Measurements from ENCODE around the gene HGS. TPM values are rescaled to one million over a fixed set of nuclear protein-coding genes. Genes with fewer than 3 reads are reported as not detected.

Gene HGS
- total and polyA plus RNA-seq, 2 of the 8 experiments (the other 6 are each of a cell fraction or from before 2014, with no cell fraction given): 80.8 to 99.7 TPM

GRCh38 chr17:81665205-81666091 lies 18.4 kb upstream of the HGS start:
- Histone ChIP-seq H3K27me3 (replicated peaks in 1 of 4; ENCODE audit: control insufficient read depth in 3 of 4, extremely low read depth in 1 of 4, insufficient read depth in 3 of 4, low read length in 3 of 4) (no peaks in the 10 kb centered on the region), H3K79me2 (ENCODE audit: control insufficient read depth in 1 of 2, insufficient read depth in 2 of 2, low read length in 2 of 2) (peaks cover 0 to 24% of the 10 kb centered on the region in 2 experiments; a peak in 2 of 4 replicates), H3K4ac (replicated peaks; ENCODE audit: insufficient read length, low read depth, low read length) (peak overlapping the region; percentile 63), H3K9ac (replicated peaks in 1 of 4; ENCODE audit: extremely low read depth in 1 of 4, low read depth in 3 of 4, low read length in 3 of 4) (peak overlapping the region in 3 of 4 experiments; percentile 42 to 86 (median 85); a peak in 6 of 7 replicates), H4K5ac (ENCODE audit: insufficient read length, low read depth, low read length) (peak overlapping the region; percentile 38), H3K14ac (ENCODE audit: insufficient read length) (no peak overlapping the region), H2BK120ac (replicated peaks; ENCODE audit: low read depth, low read length) (no peak overlapping the region), H3K36me3 (ENCODE audit: control insufficient read depth in 2 of 4, insufficient read depth in 4 of 4, low read length in 3 of 4) (peaks cover 7 to 26% (median 17%) of the 10 kb centered on the region in 4 experiments; a peak in 7 of 8 replicates), H3K23me2 (ENCODE audit: low read depth, low read length) (peaks cover 4% of the 10 kb centered on the region; the same call in 1 of the 2 replicates), H3K4me3 (ENCODE audit: extremely low read depth in 1 of 4, insufficient read depth in 2 of 4, low read depth in 3 of 4, low read length in 4 of 4) (peak overlapping the region; percentile 62 to 95 (median 88)), H3K18ac (ENCODE audit: extremely low read depth, low read length) (peak overlapping the region; percentile 65; the same call in 1 of the 2 replicates), H2BK20ac (ENCODE audit: low read length) (no peak overlapping the region), H3K4me2 (ENCODE audit: insufficient read depth in 1 of 2, low read depth in 2 of 2, low read length in 2 of 2) (peak overlapping the region; percentile 77 to 84), H2AK5ac (ENCODE audit: low read depth, low read length) (no peak overlapping the region; the same call in 1 of the 2 replicates), H4K20me1 (replicated peaks in 1 of 2; ENCODE audit: control insufficient read depth in 1 of 2, insufficient read depth in 2 of 2, low read length in 2 of 2) (peaks cover 6 to 7% of the 10 kb centered on the region in 2 experiments), H3K79me1 (ENCODE audit: low read depth, low read length) (peaks cover 8% of the 10 kb centered on the region), H3K4me1 (replicated peaks in 1 of 4; ENCODE audit: control insufficient read depth in 3 of 4, insufficient read depth in 4 of 4, low read length in 3 of 4) (peaks cover 3 to 11% (median 8%) of the 10 kb centered on the region in 4 experiments), H2BK15ac (ENCODE audit: low read length) (no peak overlapping the region), H3K23ac (ENCODE audit: insufficient read length) (no peak overlapping the region), H2BK5ac (ENCODE audit: low read depth, low read length) (peak overlapping the region; percentile 85; the same call in 1 of the 2 replicates), H2AFZ (ENCODE audit: low read length) (no peak overlapping the region), H3K27ac (ENCODE audit: low read depth, low read length) (0 out of 2 replicates have a peak overlapping the region, but pooled peaks have one; percentile 44), H3K56ac (replicated peaks; ENCODE audit: insufficient read length, low read depth, low read length) (no peak overlapping the region), H4K8ac (ENCODE audit: extremely low read depth, insufficient read depth, low read length) (peak overlapping the region; percentile 92), H2BK12ac (ENCODE audit: low read depth, low read length) (peak overlapping the region; percentile 29; the same call in 1 of the 2 replicates), H4K91ac (replicated peaks; ENCODE audit: insufficient read length, low read length) (no peak overlapping the region), H3K9me3 (ENCODE audit: insufficient read depth in 2 of 2, low read depth in 1 of 2, low read length in 1 of 2) (no peaks in the 10 kb centered on the region)
- WGBS, 2 experiments (ENCODE audit: extremely low coverage in 1 of 2, insufficient coverage in 1 of 2, insufficient read length in 1 of 2, insufficient replicate concordance in 2 of 2, low coverage in 1 of 2, low lambda C conversion rate in 2 of 2, missing lambda C conversion rate in 1 of 2): 85% methylated on average over 30 of the region's 30 CpGs; no CpG with 5 or more reads in 1 of the 2 experiments
- no peak for DNase-seq (ENCODE audit: low read depth in 1 of 2, low spot score in 2 of 2)
- no peak for FAIRE-seq
- ChIA-PET POLR2A (ENCODE audit: partially characterized antibody) (interaction anchor here (0.9 to 4.4 kb wide), 14 partner anchors 9 to 197 kb away, joined by 3 to 23 read pairs (median 4); partner anchors contain the start of genes ARL16, HGS, MCRIP1 and MRPL12), CTCF (ENCODE audit: partially characterized antibody) (interaction anchor here (0.6 to 1.4 kb wide), 6 partner anchors 10 to 330 kb away, joined by 3 to 5 read pairs (median 3); no protein-coding TSS in a partner anchor)
- TF ChIP-seq CEBPB (IDR thresholded peaks at IDR 0.05; ENCODE audit: low read depth, low read length) (no peak), HDAC6 (IDR thresholded peaks at IDR 0.05; ENCODE audit: low read depth, low read length) (no peak), CREB1 (IDR thresholded peaks at IDR 0.05) (no peak), E2F6 (IDR thresholded peaks at IDR 0.05) (peak; percentile 81), SIRT6 (IDR thresholded peaks at IDR 0.05; ENCODE audit: low read length) (no peak), YY1 (IDR thresholded peaks at IDR 0.05; ENCODE audit: low read depth, low read length) (peak; percentile 48; the same call in 1 of the 2 replicates), EGR1 (IDR thresholded peaks at IDR 0.05; ENCODE audit: borderline replicate concordance, low read depth, low read length) (no peak), MAX (IDR thresholded peaks at IDR 0.05) (peak; percentile 92), USF2 (IDR thresholded peaks at IDR 0.05; ENCODE audit: low read length) (no peak)

Measured in H1 (cell line).